SK-MEL-5 (cell line): ENCODE data around the gene LHX5. TPM values are rescaled to one million over a fixed set of nuclear protein-coding genes. Genes with fewer than 3 reads are reported as not detected.

Source experiments
- DNase-seq: peaks from one replicate; pipeline ENCODE4 v3.0.0-alpha.2; 2016; ENCODE audit warnings: low read depth, low spot score
- in situ Hi-C: cut with HindIII; loops from 2 replicates; pipeline ENCODE4 v1.10.0; 2016; ENCODE audit warnings: low sequenced_read_pairs, high pct_unique_total_duplicates, low pct_unique_long_range_greater_than_20kb
- total RNA-seq: library from RNA; depleted of rRNA; stranded (reverse); fragments of >200 nt; shearing (Covaris generic); gene quantifications from 2 replicates; pipeline ENCODE4 v1.2.3, GENCODE V29; 2014

Gene LHX5
- total RNA-seq, 1 experiment from 2014 or later: 0.03 TPM

DNA sequence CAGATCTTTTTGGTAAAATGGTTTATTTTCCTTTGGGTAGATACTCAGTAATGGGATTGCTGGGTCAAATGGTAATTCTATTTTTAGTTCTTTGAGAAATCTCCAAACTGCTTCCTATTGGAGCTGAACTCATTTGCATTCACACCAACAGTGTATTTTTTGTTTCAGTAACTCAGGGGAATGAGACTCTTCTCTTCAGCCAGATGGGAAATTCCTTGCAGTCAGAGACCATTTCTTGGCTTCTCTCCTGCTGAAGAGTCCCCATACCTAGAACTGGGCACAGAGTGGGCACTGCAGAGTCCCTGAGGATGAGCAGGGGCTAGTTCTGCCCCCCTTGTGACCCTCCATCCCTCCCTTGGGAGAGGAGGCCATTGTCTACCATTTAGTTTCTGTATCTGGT is 38.7 kb downstream of the LHX5 start:
- DNase-seq: no peak
- in situ Hi-C loops: no loop called here

DNA sequence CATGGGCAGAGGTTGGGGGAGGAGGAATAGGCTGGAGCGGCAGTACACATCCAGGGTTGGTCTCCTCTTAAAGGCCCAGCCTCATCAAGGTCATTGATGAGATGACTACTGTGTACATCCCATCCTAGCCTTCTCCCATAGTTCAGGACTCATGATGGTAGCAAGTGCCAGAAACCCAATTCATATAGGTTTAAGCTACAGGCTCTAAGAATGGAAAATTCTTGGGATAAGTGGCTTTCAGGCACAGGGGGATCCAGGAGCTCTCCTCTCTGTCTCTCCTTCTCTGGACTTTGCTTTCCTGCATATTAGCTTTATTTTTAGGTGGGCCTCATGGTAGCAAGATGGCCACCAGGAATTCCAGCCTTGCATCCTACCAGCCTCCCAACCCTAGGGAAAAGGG is 43.2 kb downstream of the LHX5 start:
- in situ Hi-C loops: no loop called here
- no peak for DNase-seq

DNA sequence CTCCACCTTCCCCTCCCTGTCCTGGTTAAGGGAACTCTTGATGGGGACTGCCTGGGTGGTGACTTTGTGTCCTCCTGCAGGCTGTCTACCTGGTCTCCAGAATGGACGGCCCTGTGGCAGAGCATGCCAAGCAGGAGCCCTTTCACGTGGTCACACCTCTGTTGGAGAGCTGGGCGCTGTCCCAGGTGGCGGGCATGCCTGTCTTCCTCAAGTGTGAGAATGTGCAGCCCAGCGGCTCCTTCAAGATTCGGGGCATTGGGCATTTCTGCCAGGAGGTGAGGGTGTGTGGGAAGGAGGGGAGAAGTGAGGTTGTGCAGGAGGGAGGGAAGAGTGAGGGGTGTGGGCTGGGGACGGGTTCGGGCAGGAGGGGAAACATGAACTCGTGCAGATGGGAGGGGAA is 43.8 kb downstream of the LHX5 start:
- DNase-seq: no peak
- in situ Hi-C loops: no loop called here

DNA sequence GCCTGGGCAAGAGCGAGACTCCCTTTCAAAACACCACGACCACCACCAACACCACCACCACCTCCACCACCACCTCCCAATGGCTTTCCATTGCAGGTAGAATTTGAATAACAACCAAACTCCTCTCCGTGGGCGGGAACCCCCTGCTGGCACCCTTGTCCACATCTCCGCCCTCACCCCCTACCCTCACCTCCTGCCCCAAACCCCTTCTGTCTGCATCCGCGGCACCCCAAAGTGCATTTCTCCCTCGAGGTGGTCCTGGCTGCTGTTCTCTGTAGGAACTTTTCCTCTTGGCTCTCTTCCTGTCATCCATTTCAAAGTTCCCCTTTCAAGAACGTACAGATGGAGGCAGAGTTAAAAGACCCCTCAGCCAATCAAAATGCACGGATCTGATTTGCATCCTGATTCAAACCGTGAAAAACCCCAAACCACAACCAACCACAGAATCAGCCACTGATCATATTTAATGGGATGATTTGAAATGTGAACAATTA is 45.7 kb downstream of the LHX5 start:
- DNase-seq: no peak
- in situ Hi-C loops: no loop called here

DNA sequence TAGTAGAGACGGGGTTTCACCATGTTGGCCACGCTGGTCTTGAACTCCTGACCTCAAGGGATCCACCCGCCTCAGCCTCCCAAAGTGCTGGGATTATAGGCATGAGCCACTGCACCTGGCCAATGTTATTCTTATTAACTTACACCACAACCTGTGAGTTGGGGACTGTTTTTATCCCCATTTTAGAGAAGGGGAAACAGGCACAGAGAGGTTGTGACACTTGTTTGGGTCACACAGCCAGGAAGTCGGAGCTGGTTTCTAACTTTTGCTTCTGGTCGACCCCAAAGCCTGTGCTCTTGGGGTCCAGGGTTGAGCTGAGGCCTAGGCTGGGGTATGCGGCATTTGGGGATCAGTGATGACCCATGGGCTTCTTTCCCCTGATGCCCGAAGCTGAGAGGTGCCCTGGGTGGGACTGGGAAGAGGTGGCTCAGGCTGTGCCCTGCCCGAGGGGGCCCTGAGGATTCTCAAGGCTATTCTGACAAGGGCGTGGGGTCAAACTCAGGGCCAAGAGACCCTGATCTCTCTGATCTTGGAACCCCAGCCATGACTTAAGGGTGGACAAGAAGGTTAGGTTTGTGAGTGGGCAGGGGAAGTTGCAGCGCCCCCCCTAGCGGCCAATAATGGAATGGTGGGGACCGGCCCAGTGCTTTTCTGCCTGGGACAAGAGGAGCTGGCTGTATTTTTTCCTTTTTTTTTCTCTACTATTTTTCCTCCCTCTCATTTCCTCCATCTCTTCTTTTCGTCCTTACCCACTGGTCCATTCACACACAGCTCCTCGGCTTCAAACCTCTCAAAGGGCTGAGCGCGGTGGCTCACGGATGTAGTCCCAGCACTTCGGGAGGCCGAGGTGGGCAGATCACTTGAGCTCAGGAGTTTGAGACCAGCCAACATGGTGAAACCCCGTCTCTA is 46.5 kb downstream of the LHX5 start:
- DNase-seq: peak; percentile 69
- in situ Hi-C loops: no loop called here

DNA sequence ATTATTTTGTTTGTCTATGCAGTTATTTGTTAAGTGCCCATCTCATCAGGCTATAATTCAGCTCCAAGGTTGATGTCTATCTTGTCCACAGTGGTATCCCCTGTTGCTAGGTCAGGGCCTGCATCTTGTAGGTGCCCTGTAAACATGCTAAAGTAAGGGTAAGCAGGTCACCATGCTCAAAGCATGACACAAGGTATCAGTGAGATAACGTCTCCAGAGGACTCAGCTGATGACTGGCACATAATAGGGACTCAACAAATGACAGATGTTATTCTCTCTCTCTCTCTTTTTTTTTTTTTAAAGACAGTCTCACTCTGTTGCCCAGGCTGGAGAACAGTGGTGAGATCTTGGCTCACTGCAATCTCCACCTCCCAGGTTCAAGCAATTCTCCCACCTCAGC is 47.2 kb downstream of the LHX5 start:
- DNase-seq: no peak
- in situ Hi-C loops: no loop called here

DNA sequence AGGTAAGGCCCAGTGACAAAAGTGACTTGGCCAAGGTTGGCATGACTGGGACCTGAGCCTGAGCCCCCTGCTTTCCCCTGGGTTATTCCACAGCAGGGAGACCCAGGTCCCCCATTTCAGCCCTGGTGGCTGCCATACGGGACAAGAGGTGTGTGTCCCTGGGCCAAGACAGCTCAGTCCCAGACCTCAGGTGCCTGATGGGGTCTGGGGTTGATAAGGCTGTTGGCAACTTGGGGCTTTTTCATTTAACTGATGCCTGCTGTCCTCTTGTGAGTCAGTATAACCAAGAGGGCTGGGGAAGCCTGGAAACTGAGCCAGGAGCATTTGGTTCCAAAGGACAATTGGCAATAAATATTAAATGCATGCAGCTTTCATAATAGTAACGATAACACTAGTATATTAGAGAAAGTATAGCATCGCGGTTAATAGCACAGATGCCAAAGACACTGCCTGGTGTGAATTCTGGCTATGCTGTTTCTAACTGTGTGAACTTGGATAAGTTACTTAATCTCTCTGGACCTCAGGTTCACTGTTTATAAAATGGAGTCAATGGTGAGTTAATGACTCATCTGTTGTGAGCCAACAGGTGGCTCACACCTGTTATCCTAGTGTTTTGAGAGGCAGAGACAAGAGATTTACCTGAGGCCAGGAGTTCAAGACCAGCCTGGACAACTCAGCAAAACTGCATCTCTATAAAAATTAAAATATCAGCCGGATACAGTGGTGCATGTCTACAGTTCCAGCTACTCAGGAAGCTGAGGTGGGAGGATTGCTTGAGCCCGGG is 48.6 kb downstream of the LHX5 start:
- in situ Hi-C loops: no loop called here
- no peak for DNase-seq

DNA sequence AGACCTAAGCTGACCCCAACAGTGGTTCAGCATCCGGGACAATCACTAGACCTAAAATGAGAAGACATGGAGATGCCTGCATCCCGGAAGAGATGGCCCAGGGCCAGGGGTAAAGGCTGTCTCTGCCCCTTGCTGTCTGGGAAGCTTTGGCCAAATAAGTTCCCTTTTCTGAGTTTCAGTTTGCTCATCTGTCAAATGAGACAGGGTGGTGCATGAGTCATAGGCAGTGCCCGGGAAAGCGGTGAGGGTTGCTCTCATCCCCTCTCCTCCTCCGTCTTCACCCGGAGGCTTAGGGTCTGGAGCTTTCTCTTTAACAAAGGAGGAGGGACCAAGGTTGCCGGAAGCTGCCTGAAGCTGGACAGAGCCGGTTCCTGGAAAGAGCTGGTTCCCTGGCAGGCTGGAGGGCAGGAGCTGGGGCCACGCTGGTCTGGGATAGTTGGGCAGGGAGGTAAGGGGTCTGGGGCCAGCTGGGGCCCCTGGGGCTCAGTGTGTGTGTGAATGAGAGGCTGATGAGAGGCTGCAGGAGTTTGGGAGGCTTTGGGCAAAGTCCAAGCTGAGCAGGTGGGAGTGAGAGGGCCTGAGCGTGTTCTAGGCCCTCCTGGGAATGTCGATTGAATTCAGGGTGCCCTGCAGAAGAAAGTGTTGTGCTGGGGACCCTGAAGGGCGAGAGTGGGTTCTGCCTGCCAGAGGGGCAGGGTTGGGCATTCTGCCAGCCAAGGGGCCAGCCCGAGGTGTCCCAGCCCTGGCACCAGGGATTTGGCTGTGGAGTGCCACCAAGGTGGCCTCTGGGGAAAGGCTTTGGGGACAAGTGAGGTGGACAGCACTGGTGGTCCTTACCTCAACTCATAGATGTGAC is 49.4 kb downstream of the LHX5 start, which contains the start of gene SDSL:
Gene SDSL (plus strand): TSS at position 351 of the 856 bp plus-strand sequence. CDS start 5,603 bp downstream, outside the sequence.
- peak; percentile 84 for DNase-seq
- in situ Hi-C loops: no loop called here

DNA sequence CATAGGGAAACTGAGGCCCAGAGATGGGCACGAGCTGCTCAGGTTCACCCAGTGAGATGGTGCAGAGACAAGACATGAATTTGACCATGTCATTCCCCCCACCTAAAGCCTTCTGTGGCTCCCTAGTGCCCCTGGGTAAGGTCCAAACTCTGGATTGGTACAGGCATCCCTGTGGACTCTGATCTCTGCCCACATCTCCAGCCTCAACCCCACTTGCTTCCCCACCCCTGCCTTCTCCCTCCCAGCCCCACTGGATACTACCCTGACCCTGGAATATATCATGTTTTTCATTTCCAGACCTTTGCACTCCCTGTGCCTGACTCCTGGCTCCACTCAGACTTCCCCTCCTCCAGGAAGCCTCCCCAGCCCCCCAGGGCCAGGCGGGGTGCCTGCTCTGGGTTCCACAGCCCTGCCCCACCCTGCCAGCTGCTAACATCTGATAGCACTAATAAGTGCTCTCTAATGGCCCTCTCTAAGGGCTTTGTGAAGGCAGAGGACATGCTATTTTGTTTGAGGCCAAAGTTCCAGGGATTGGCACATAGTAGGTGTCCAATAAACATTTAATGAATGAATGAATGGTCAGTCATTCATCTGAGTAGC is 50.6 kb downstream of the LHX5 start:
- in situ Hi-C loops: no loop called here
- DNase-seq: no peak

DNA sequence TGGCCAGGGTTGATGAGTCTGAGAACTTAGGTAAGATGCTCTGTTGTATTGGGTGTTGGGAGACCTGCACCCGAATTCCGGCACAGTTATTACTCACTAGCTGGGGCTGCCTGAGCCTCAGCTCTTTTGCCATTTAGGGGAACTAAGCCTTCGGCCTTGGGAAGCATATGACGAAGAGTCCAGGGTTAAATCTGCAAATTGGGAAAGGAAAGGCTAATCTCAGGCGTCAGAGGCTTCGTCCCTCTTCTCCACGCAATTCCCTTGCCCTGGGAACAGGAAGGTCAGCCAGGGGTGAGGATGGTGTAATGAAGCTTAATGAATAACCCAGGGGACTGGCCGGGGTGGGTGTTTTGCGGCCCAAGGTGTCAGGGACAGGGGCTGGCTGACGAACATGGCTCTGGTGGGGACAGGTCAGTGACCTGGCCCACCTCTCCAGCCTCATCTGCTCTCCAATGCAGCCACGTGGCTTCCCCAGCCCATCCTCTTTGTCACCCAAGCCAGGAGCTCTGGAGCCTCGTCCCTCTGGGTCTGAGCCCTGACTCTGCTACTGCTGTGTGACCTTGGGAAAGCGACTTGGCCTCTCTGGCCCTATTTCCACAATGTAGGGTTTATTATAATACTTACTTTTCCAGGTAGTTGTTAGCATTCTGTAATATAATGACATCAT is 53.3 kb downstream of the LHX5 start:
- no peak for DNase-seq
- in situ Hi-C loops: no loop called here

DNA sequence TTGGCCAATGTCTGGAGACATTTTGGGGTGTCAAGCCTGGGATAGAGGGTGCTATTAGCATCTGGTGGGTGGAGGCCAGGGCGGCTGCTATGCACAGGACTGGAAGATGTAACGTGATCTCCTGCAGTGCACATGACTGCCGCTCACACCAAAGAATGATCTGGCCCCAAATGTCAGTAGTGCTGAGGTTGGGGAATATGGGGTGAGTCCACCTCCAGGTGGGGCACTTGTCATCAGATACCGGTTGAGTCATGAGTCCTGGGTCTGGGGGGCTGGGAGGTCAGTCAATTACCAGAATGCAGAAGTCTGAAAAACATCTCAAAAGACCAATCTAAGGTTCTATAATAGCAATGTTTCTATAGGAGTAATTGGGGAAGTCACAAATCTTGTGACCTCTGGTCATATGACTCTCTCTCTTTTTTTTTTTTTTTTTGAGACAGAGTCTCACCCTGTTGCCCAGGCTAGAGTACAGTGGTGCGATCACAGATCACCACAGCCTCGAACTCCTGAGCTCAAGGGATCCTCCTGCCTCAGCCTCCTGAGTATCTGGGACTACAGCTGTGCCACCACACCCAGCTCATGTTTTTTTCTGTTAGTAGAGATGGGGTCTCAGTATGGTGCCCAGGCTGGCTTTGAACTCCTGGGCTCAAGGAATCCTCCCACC is 55.4 kb downstream of the LHX5 start:
- in situ Hi-C loops: no loop called here

DNA sequence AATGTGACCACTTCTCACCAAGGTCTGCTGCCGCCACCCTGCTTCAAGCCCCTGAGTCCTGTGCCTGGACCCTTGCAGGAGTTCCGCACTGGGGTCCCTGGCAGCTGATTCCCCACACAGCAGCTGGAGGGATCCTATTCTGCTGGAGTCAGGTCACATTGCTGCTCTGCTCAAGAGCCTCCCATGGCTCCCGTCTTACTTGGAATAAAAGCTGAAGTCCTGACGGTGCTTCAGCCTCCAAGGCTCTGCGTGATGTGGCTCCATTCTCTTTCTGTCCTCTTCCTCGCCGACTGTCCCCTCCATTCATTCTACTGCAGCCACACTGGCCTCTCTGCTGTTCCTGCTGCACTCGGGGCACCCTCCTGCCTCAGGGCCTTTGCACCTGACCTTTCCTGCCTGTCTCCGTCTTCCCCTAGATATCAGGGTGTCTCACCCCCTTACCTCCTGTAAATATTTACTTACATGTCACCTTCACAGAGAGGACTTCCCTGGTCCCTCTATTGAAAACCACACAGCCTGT is 57.1 kb downstream of the LHX5 start:
- no peak for DNase-seq
- in situ Hi-C loops: no loop called here

More for the DNA sequence above, 55.4 kb downstream of the LHX5 start:
- DNase-seq: peak; percentile 52

DNA sequence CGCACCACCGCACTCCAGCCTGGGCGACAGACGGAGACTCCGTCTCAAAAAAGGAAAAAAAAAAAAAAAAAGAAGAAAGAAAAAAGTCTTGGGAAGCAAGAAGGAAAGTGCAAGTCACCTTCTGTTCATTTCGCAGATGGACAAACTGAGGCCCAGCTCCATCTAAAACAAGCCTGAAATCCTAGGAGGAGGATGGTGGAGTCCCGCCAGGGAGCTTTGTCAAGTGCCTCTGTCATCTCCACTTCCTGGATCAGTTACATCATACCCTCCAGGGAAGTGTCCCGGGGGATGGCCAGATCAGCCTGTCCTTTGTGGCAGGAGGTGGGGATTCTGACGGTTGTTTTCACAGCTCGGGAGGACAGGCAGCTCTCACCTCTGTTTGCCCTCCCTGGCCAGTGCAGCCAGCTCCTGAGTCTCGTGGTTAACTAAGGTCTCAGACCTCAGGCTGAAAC is 58.2 kb downstream of the LHX5 start:
- DNase-seq: peak; percentile 58
- in situ Hi-C loops: no loop called here
